Fibroblast of upper back skin (primary cell): ENCODE measurements around the gene IGF2.

Experiments used
- DNase-seq: peaks from one replicate; pipeline ENCODE4 v3.0.0-alpha.2; 2013

The IGF2 gene

GRCh38 chr11:2153581-2154194, 14.5 kb upstream of the IGF2 start:
- DNase-seq, result no peak

GRCh38 chr11:2151500-2152257, 12.5 kb upstream of the IGF2 start:
- peak; percentile 61 for DNase-seq

GRCh38 chr11:2149864-2150847, 11.0 kb upstream of the IGF2 start:
- peak; percentile 39 for DNase-seq

- no peak for DNase-seq
Measured at GRCh38 chr11:2149460-2149859, 10.3 kb upstream of the IGF2 start.

- no peak for DNase-seq
Measured at GRCh38 chr11:2148595-2148994, 9.4 kb upstream of the IGF2 start.

GRCh38 chr11:2147391-2147790, 8.2 kb upstream of the IGF2 start:
- DNase-seq, result no peak

- DNase-seq, result no peak
Measured at GRCh38 chr11:2146051-2146450, 6.9 kb upstream of the IGF2 start.

GRCh38 chr11:2144544-2145248, 5.5 kb upstream of the IGF2 start:
- DNase-seq, result no peak

GRCh38 chr11:2143799-2144543, 4.8 kb upstream of the IGF2 start:
- DNase-seq, result no peak

- DNase-seq, result no peak
Measured at GRCh38 chr11:2143477-2143798, 4.2 kb upstream of the IGF2 start.

GRCh38 chr11:2142762-2143202, 3.6 kb upstream of the IGF2 start:
- DNase-seq, result peak; percentile 41

- no peak for DNase-seq
Measured at GRCh38 chr11:2142300-2142759, 3.1 kb upstream of the IGF2 start.

GRCh38 chr11:2140411-2141400, 1.5 kb upstream of the IGF2 start:
- no peak for DNase-seq

- DNase-seq, result no peak
Measured at GRCh38 chr11:2139621-2140337, 590 bp upstream of the IGF2 start.

- no peak for DNase-seq
Measured at GRCh38 chr11:2138431-2139122, 612 bp downstream of the IGF2 start.

- no peak for DNase-seq
Measured at GRCh38 chr11:2138068-2138430, 1.1 kb downstream of the IGF2 start.

GRCh38 chr11:2137202-2138067, 1.8 kb downstream of the IGF2 start:
- DNase-seq, result peak; percentile 28

GRCh38 chr11:2136952-2137201, 2.3 kb downstream of the IGF2 start:
- DNase-seq, result no peak
